Thyroid gland (tissue), 4 donors: ENCODE results near the gene ISG15. TPM values are rescaled to one million over a fixed set of nuclear protein-coding genes. Genes with fewer than 3 reads are reported as not detected.

Source experiments
- DNase-seq, 2 donors: peaks; one replicate each; pipeline ENCODE4 v3.0.0-alpha.2; 2019
- H3K27ac ChIP-seq, 3 donors: fragments of 200-600 bp; sonication (generic); 1 replicate in 2 of 3; 2 replicates in 1 of 3; pipeline ENCODE4 v1.5.1; 2016 to 2019; ENCODE audit warnings: mild to moderate bottlenecking in 1 of 3, moderate library complexity in 1 of 3
- H3K27me3 ChIP-seq: fragments of 200-600 bp; sonication (generic); one replicate; pipeline ENCODE4 v1.5.1; 2019
- H3K36me3 ChIP-seq, 2 donors: fragments of 200-600 bp; sonication (generic); one replicate each; pipeline ENCODE4 v1.5.1; 2016 to 2019
- H3K4me1 ChIP-seq, 2 donors: fragments of 200-600 bp; sonication (generic); one replicate each; pipeline ENCODE4 v1.5.1; 2017 to 2019
- H3K4me3 ChIP-seq, 3 donors: fragments of 200-600 bp; sonication (generic); replicated peaks in 1 of 3; 1 replicate in 2 of 3; 2 replicates in 1 of 3; pipeline ENCODE4 v1.5.1; 2016; ENCODE audit warnings: mild to moderate bottlenecking in 1 of 3
- H3K9me3 ChIP-seq: fragments of 200-600 bp; sonication (generic); one replicate; pipeline ENCODE4 v1.5.1; 2017
- CTCF ChIP-seq, 6 experiments: fragments of 200-600 bp in 3 of 6; fragments of 450-650 bp in 3 of 6; sonication (generic) in 3 of 6; IDR thresholded peaks; one replicate each; pipeline ENCODE4 v1.5.1; 2016 to 2019; ENCODE audit warnings: antibody characterized with exemption in 6 of 6, mild to moderate bottlenecking in 2 of 6, inconsistent platforms in 1 of 6, moderate library complexity in 1 of 6
- POLR2A ChIP-seq, 2 donors: fragments of 450-650 bp; IDR thresholded peaks; one replicate each; pipeline ENCODE4 v1.6.1; 2017; ENCODE audit warnings: antibody characterized with exemption in 2 of 2, mild to moderate bottlenecking in 2 of 2, moderate library complexity in 1 of 2
- WGBS, 2 donors: methylation state at CpG; one replicate each; pipeline ENCODE4 v1.1.5; 2017; 5-methylcytosine and 5-hydroxymethylcytosine counted together
- intact Hi-C: fragments of 100-400 bp; cut with DNase I; formaldehyde crosslinking; loops from one replicate; pipeline ENCODE4 v1.15.1; 2023
- total RNA-seq, 4 donors: library from RNA; depleted of rRNA; stranded (reverse); fragments of >200 nt; gene quantifications; one replicate each; pipeline ENCODE4 v1.2.3, GENCODE V29; 2016

The ISG15 gene
- total RNA-seq, 4 donors from 2014 or later, result 18.5 to 57.5 (median 37.8) TPM

- no peak for DNase-seq
Measured at GRCh38 chr1:1031659-1032235, 18.4 kb downstream of the ISG15 start.

GRCh38 chr1:1032424-1032823 is 19.1 kb downstream of the ISG15 start:
- WGBS, 2 donors, result 34 to 49% methylated on average over 10 of the region's 16 CpGs

More at GRCh38 chr1:1031659-1032235, 18.4 kb downstream of the ISG15 start:
- Histone ChIP-seq H3K36me3 (no peaks in the 10 kb centered on the region), H3K9me3 (no peaks in the 10 kb centered on the region), H3K4me3 (no peak overlapping the region), H3K27ac (no peak overlapping the region), H3K4me1 (peaks cover 12 to 22% of the 10 kb centered on the region in 2 donors), H3K27me3 (no peaks in the 10 kb centered on the region)
- intact Hi-C loops, result no loop called here
- WGBS, 2 donors, result 90 to 91% methylated on average over 7 of the region's 11 CpGs
- TF ChIP-seq POLR2A (IDR thresholded peaks at IDR 0.05) (no peak), CTCF (IDR thresholded peaks at IDR 0.05) (no peak)

GRCh38 chr1:1033009-1033587 is 19.8 kb downstream of the ISG15 start:
- WGBS, 2 donors, result 25 to 33% methylated on average over 13 to 17 of the region's 73 CpGs
- Histone ChIP-seq H3K4me3 (peak overlapping the region in 1 of 3 donors; percentile 34), H3K27me3 (no peaks in the 10 kb centered on the region), H3K9me3 (no peaks in the 10 kb centered on the region), H3K4me1 (peaks cover 12 to 22% of the 10 kb centered on the region in 2 donors), H3K27ac (no peak overlapping the region), H3K36me3 (no peaks in the 10 kb centered on the region)
- intact Hi-C loops, result no loop called here
- peak; percentile 34 to 88 (median 60) for TF ChIP-seq CTCF (IDR thresholded peaks at IDR 0.05)
- TF ChIP-seq POLR2A (IDR thresholded peaks at IDR 0.05), result peak in 1 of 2 donors; percentile 9
- peak; percentile 96 to 97 for DNase-seq

More at GRCh38 chr1:1032424-1032823, 19.1 kb downstream of the ISG15 start:
- H3K27me3 ChIP-seq, result no peaks in the 10 kb centered on the region
- no peaks in the 10 kb centered on the region for H3K36me3 ChIP-seq
- H3K4me1 ChIP-seq, result peaks cover 12 to 22% of the 10 kb centered on the region in 2 donors
- intact Hi-C loops, result no loop called here
- no peak overlapping the region for H3K27ac ChIP-seq
- H3K9me3 ChIP-seq, result no peaks in the 10 kb centered on the region
- peak; percentile 62 to 63 for DNase-seq
- H3K4me3 ChIP-seq, result peak overlapping the region in 1 of 3 donors; percentile 34
- TF ChIP-seq POLR2A (IDR thresholded peaks at IDR 0.05) (no peak), CTCF (IDR thresholded peaks at IDR 0.05) (no peak)

- no peaks in the 10 kb centered on the region for H3K27me3 ChIP-seq
- no peak for DNase-seq
- H3K27ac ChIP-seq, result no peak overlapping the region
- intact Hi-C loops, result no loop called here
- H3K36me3 ChIP-seq, result no peaks in the 10 kb centered on the region
- WGBS, 2 donors, result 22 to 28% methylated on average over 25 to 40 of the region's 71 CpGs
- H3K4me1 ChIP-seq, result peaks cover 12 to 22% of the 10 kb centered on the region in 2 donors
- no peak for TF ChIP-seq CTCF (IDR thresholded peaks at IDR 0.05)
- no peak for TF ChIP-seq POLR2A (IDR thresholded peaks at IDR 0.05)
- no peaks in the 10 kb centered on the region for H3K9me3 ChIP-seq
- peak overlapping the region in 2 of 3 donors; percentile 9 to 34 for H3K4me3 ChIP-seq
Measured at GRCh38 chr1:1033731-1034438, 20.6 kb downstream of the ISG15 start.

- WGBS, 2 donors, result 67% methylated on average over 3 of the region's 30 CpGs; no CpG with 5 or more reads in 1 of the 2 donors
- intact Hi-C loops, result no loop called here
- peak in 1 of 6 experiments; percentile 17 for TF ChIP-seq CTCF (IDR thresholded peaks at IDR 0.05)
- TF ChIP-seq POLR2A (IDR thresholded peaks at IDR 0.05), result no peak
- Histone ChIP-seq H3K4me1 (peaks cover 12 to 24% of the 10 kb centered on the region in 2 donors), H3K27me3 (no peaks in the 10 kb centered on the region), H3K4me3 (no peak overlapping the region), H3K36me3 (no peaks in the 10 kb centered on the region), H3K27ac (no peak overlapping the region), H3K9me3 (no peaks in the 10 kb centered on the region)
- DNase-seq, result peak; percentile 66 to 68
Measured at GRCh38 chr1:1034439-1034781, 21.1 kb downstream of the ISG15 start.
